ENCODE data around the gene BEND7. TPM values are rescaled to one million over a fixed set of nuclear protein-coding genes. Genes with fewer than 3 reads are reported as not detected.

The BEND7 gene
- polyA plus RNA-seq: 7.7 TPM
- long read RNA-seq, donor 1: 0 reads
- long read RNA-seq, donor 2: 0 reads
- long read RNA-seq, donor 3: 0 reads
- long read RNA-seq, donor 4: 0 reads
- long read RNA-seq, donor 5: 0 reads
- long read RNA-seq, donor 6: 0 reads
- long read RNA-seq, donor 7: 0 reads
- long read RNA-seq, donor 8, partial matches to known transcripts: 0 of 1 reads
- long read RNA-seq, donor 8, other reads (novel, unspliced or antisense): 0 of 1 reads
- long read RNA-seq, donor 9: 0 reads
- long read RNA-seq, donor 10: 0 reads
- long read RNA-seq, donor 11: 0 reads

DNA sequence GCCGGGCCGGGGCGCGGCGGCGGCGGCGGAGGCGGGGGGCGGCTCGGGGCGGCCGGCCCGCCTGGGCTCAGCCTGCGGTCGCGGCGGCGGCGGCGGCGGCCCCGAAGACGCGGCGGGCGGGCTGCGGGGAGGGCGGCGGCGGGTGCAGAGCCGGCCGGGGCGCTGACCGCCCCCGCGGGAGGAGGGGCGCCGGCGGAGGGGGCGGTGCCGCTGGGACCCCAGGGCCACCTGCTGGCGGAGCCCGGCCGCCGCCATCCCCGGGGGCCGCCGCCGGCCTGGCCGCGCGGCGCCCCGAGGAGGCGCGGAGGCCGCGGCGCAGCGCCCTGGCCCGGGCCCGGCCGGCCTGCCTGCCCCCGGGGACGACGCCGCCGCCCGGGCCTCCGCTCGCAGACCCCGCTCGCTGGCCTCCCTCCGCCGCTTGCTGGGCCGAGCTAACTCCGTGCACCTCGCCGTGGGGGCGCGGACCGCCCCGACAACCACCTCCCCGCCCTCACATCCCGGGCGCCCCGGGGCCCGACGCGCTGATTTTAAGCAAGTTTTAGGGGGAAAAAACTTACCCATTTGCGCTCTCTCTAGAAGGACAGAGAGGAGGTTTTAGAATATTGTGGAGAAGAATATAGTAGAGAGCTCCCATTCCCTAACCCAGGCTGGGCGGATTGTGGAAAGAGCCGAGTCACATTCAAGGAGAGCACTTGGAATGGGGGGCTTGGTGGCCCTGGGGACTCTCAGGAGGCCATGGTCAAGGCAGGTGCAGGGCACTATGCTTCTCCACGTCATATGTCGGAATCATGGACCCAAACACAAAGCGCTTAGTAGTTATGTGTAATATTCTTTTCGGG lies at the start of gene BEND7:
TSS of gene BEND7 (minus strand) at position 140 of the 839 bp plus-strand sequence. CDS start 481 bp downstream, outside the sequence.
- WGBS (ENCODE audit: insufficient coverage, low lambda C conversion rate): no CpG with 5 or more reads among the region's 98 CpGs
- Histone ChIP-seq H3K36me3 (ENCODE audit: control insufficient read depth, insufficient read depth, low read length) (no peaks in the 10 kb centered on the region), H3K27me3 (ENCODE audit: control insufficient read depth, insufficient read depth, low read length) (peaks cover 28% of the 10 kb centered on the region), H3K4me3 (ENCODE audit: low read length) (peak within 1 kb of the TSS; percentile 33), H3K4me1 (ENCODE audit: control insufficient read depth, insufficient read depth, low read length) (peaks cover 5% of the 10 kb centered on the region), H3K27ac (ENCODE audit: low read length) (no peak within 1 kb of the TSS), H3K9me3 (ENCODE audit: control insufficient read depth, low read depth, low read length) (no peaks in the 10 kb centered on the region)
- DNase-seq: peak in 1 of 2 donors; percentile 29

- 69% methylated on average over 4 of the region's 4 CpGs for WGBS (ENCODE audit: insufficient coverage, low lambda C conversion rate)
- no peak for DNase-seq
Measured at GRCh38 chr10:13573960-13574359, 45.1 kb upstream of the BEND7 start.

DNA sequence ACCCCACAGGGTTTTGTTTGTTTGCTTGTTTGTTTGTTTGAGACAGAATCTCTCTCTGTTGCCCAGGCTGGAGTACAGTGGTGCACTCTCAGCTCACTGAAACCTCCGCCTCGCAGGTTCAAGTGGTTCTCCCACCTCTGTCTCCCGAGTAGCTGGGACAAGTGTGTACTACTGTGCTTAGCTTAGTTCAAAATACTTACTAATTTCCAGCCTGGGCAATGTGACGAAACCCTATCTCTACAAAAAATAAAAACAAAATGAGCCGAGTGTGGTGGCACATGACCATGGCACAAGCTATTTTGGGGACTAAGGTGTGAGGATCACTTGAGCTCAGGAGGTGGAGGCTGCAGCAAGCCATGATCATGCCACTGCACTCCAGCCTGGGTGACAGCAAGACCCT lies 42.7 kb upstream of the BEND7 start:
- DNase-seq: no peak
- H3K27ac ChIP-seq (ENCODE audit: low read length): no peak overlapping the region
- WGBS (ENCODE audit: insufficient coverage, low lambda C conversion rate): no CpG with 5 or more reads among the region's 5 CpGs
- H3K27me3 ChIP-seq (ENCODE audit: control insufficient read depth, insufficient read depth, low read length): peaks cover 3% of the 10 kb centered on the region
- no peaks in the 10 kb centered on the region for H3K36me3 ChIP-seq (ENCODE audit: control insufficient read depth, insufficient read depth, low read length)
- peaks cover 2% of the 10 kb centered on the region for H3K9me3 ChIP-seq (ENCODE audit: control insufficient read depth, low read depth, low read length)
- no peaks in the 10 kb centered on the region for H3K4me1 ChIP-seq (ENCODE audit: control insufficient read depth, insufficient read depth, low read length)
- no peak overlapping the region for H3K4me3 ChIP-seq (ENCODE audit: low read length)

More at GRCh38 chr10:13573960-13574359, 45.1 kb upstream of the BEND7 start:
- H3K27ac ChIP-seq (ENCODE audit: low read length): no peak overlapping the region
- H3K9me3 ChIP-seq (ENCODE audit: control insufficient read depth, low read depth, low read length): peaks cover 2% of the 10 kb centered on the region
- H3K4me1 ChIP-seq (ENCODE audit: control insufficient read depth, insufficient read depth, low read length): no peaks in the 10 kb centered on the region
- peaks cover 3% of the 10 kb centered on the region for H3K27me3 ChIP-seq (ENCODE audit: control insufficient read depth, insufficient read depth, low read length)
- H3K4me3 ChIP-seq (ENCODE audit: low read length): no peak overlapping the region
- no peaks in the 10 kb centered on the region for H3K36me3 ChIP-seq (ENCODE audit: control insufficient read depth, insufficient read depth, low read length)

DNA sequence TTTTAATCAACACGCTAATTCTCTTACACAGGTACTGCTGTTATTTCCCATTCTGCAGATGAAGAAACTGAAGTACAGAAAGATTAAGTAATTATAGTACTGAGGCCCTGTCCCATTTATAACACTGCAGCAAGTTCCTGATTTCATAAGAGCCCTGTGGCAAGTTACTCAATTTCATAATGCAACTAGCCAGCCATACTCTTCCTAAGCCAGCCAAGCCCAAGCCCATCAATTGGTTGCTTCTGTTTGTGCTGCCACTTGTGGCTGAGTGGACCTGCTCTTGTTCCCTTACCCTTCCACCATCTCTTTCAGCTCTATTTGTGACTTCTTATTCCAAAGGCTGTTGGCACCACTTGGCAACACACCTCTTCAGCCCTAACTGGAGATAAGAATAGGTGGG lies 38.2 kb upstream of the BEND7 start:
- no peaks in the 10 kb centered on the region for H3K9me3 ChIP-seq (ENCODE audit: control insufficient read depth, low read depth, low read length)
- H3K4me3 ChIP-seq (ENCODE audit: low read length): no peak overlapping the region
- DNase-seq: no peak
- no CpG with 5 or more reads among the region's 1 CpG for WGBS (ENCODE audit: insufficient coverage, low lambda C conversion rate)
- H3K27ac ChIP-seq (ENCODE audit: low read length): no peak overlapping the region
- no peaks in the 10 kb centered on the region for H3K4me1 ChIP-seq (ENCODE audit: control insufficient read depth, insufficient read depth, low read length)
- peaks cover 3% of the 10 kb centered on the region for H3K27me3 ChIP-seq (ENCODE audit: control insufficient read depth, insufficient read depth, low read length)
- H3K36me3 ChIP-seq (ENCODE audit: control insufficient read depth, insufficient read depth, low read length): no peaks in the 10 kb centered on the region

- Histone ChIP-seq H3K27ac (ENCODE audit: low read length) (no peak overlapping the region), H3K4me3 (ENCODE audit: low read length) (no peak overlapping the region), H3K4me1 (ENCODE audit: control insufficient read depth, insufficient read depth, low read length) (no peaks in the 10 kb centered on the region), H3K27me3 (ENCODE audit: control insufficient read depth, insufficient read depth, low read length) (no peaks in the 10 kb centered on the region), H3K9me3 (ENCODE audit: control insufficient read depth, low read depth, low read length) (no peaks in the 10 kb centered on the region), H3K36me3 (ENCODE audit: control insufficient read depth, insufficient read depth, low read length) (no peaks in the 10 kb centered on the region)
- 89% methylated on average over 1 of the region's 3 CpGs for WGBS (ENCODE audit: insufficient coverage, low lambda C conversion rate)
- no peak for DNase-seq
Measured at GRCh38 chr10:13564576-13564975, 35.8 kb upstream of the BEND7 start.

GRCh38 chr10:13563481-13564445 lies 34.9 kb upstream of the BEND7 start:
- WGBS (ENCODE audit: insufficient coverage, low lambda C conversion rate): 100% methylated on average over 1 of the region's 11 CpGs
- Histone ChIP-seq H3K9me3 (ENCODE audit: control insufficient read depth, low read depth, low read length) (no peaks in the 10 kb centered on the region), H3K36me3 (ENCODE audit: control insufficient read depth, insufficient read depth, low read length) (no peaks in the 10 kb centered on the region), H3K4me1 (ENCODE audit: control insufficient read depth, insufficient read depth, low read length) (no peaks in the 10 kb centered on the region), H3K4me3 (ENCODE audit: low read length) (no peak overlapping the region), H3K27me3 (ENCODE audit: control insufficient read depth, insufficient read depth, low read length) (no peaks in the 10 kb centered on the region), H3K27ac (ENCODE audit: low read length) (no peak overlapping the region)
- no peak for DNase-seq

DNA sequence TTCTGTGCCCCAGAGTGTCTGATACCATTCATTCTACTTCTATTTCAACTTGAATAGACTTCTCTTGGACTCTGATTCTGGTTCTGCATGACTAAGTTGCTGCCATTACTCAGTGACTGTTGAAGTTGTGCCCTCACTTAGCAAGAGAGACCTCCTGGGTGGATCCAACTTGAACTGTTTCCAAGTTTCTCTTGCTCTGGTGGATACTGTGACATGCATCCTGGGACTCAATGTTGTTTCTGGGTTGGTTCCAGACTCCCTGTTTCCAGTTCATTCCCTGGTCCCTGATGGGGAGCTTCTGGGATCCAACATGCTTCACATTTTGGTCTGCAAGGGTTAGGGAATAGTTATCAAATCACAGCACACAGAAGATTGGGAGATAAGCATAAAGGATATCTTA lies 31.8 kb upstream of the BEND7 start:
- H3K27me3 ChIP-seq (ENCODE audit: control insufficient read depth, insufficient read depth, low read length): peaks cover 3% of the 10 kb centered on the region
- H3K4me1 ChIP-seq (ENCODE audit: control insufficient read depth, insufficient read depth, low read length): no peaks in the 10 kb centered on the region
- no peak overlapping the region for H3K27ac ChIP-seq (ENCODE audit: low read length)

GRCh38 chr10:13559124-13559700 lies 30.4 kb upstream of the BEND7 start:
- H3K4me1 ChIP-seq (ENCODE audit: control insufficient read depth, insufficient read depth, low read length): no peaks in the 10 kb centered on the region
- H3K27me3 ChIP-seq (ENCODE audit: control insufficient read depth, insufficient read depth, low read length): peaks cover 3% of the 10 kb centered on the region
- WGBS (ENCODE audit: insufficient coverage, low lambda C conversion rate): 57% methylated on average over 1 of the region's 2 CpGs
- no peaks in the 10 kb centered on the region for H3K36me3 ChIP-seq (ENCODE audit: control insufficient read depth, insufficient read depth, low read length)
- no peak overlapping the region for H3K27ac ChIP-seq (ENCODE audit: low read length)
- no peak for DNase-seq
- no peaks in the 10 kb centered on the region for H3K9me3 ChIP-seq (ENCODE audit: control insufficient read depth, low read depth, low read length)
- no peak overlapping the region for H3K4me3 ChIP-seq (ENCODE audit: low read length)

More for the DNA sequence above, 31.8 kb upstream of the BEND7 start:
- H3K4me3 ChIP-seq (ENCODE audit: low read length): no peak overlapping the region
- H3K36me3 ChIP-seq (ENCODE audit: control insufficient read depth, insufficient read depth, low read length): no peaks in the 10 kb centered on the region
- DNase-seq: no peak
- no peaks in the 10 kb centered on the region for H3K9me3 ChIP-seq (ENCODE audit: control insufficient read depth, low read depth, low read length)

DNA sequence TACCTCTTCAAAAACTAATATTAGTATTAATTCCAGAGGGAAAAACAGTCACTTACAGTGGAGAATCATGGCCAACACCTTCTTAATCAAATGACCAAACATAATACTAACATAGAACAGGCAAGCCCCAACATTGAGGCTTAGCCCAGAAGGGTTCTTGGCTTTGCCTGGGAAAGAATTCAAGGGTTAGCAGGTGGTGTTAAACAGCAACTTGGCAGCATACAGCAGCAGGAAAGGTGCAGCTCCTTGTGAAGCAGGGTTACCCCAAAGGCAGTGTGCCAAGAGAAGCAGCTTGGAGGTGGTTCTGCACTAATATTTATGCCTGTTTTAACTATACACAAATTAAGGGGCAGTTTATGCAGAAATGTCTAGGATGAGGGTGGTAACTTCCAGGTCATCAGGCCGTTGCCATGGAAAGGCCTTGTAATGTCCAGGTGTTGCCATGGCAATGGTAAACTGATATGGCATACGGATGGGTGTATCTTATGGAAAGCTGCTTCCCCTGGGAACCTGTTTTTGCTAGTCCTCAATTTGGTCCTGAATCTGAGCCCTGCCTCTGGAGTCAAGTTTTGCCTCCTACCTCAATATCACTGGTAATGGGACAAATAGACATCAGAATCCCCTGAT lies 27.2 kb upstream of the BEND7 start:
- Histone ChIP-seq H3K4me3 (ENCODE audit: low read length) (no peak overlapping the region), H3K36me3 (ENCODE audit: control insufficient read depth, insufficient read depth, low read length) (no peaks in the 10 kb centered on the region), H3K27ac (ENCODE audit: low read length) (no peak overlapping the region), H3K9me3 (ENCODE audit: control insufficient read depth, low read depth, low read length) (no peaks in the 10 kb centered on the region), H3K27me3 (ENCODE audit: control insufficient read depth, insufficient read depth, low read length) (peaks cover 3% of the 10 kb centered on the region), H3K4me1 (ENCODE audit: control insufficient read depth, insufficient read depth, low read length) (no peaks in the 10 kb centered on the region)
- no peak for DNase-seq
- no CpG with 5 or more reads among the region's 2 CpGs for WGBS (ENCODE audit: insufficient coverage, low lambda C conversion rate)

All from large intestine (tissue), 12 donors.